ENCODE results near the gene FHIT. TPM values are rescaled to one million over a fixed set of nuclear protein-coding genes. Genes with fewer than 3 reads are reported as not detected.

The FHIT gene
- total and polyA plus RNA-seq, 10 of the 15 experiments (the other 5 are each of a cell fraction or from before 2014, with no cell fraction given): 4.2 to 14.9 (median 9.4) TPM

DNA sequence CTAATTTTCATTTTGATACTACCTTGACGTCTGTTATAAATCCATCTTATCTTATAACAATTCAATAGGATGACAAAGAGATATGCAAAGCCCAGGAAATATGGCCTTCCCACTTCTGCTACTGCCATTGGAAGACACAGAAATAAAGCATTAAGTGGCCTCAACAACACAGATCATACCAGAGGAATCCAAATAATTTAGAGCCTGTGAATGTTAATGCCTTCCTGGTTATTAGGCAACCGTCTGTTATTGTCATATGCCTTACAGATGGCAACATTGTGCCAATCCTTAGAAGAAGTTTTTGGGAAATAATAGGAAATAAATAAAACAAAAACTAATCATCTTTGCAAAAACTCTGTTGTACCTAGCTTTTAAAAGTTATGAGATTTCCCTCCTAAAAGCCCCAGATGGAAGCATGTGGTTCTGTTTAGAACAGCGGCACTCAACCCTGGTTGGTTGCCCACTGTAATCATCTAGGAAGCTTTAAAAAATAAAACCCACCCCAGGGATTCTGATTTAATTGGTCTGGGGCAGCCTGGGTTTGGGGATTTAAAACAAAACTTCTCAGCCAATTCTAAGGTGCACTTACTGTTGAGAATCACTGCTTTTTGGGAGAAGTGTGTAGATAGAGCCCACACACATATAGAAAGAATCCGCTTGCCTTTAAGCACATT, 1496.7 kb downstream of the FHIT start (continued):
- TF ChIP-seq GABPA (IDR thresholded peaks at IDR 0.05; ENCODE audit: low read depth): no peak

DNA sequence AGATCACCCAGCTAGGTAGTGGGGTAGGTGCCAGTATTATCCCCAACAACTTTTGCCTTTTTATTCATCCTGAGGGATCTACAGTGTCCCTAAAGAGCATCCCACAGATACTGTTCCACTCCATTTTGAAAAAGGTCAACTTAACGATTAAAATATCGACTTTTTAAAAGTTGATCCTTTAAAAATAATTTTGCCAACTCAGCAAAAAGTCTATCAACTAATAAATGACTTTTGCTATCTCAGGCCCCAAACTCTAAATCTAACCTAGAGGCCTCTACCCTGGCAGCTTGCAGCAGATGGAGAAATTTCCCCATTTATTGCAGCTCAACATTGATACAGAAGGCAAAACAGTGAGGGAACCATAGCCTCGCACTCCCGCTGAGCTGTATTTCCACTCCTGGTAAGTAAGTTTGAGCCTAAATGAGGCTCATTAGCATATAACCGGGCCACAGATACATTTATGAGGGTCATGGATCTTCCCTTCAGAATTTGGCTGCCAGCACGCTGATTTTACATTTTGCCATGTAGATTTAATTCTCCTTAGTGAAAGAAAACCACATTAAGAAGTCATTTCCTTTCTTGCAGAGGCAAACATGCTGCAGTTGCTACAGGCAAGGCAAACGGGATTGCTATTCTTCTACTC, 1497.3 kb downstream of the FHIT start:
- H3K79me2 ChIP-seq (ENCODE audit: control insufficient read depth, insufficient read depth, low read length): no peaks in the 10 kb centered on the region
- POLR2A ChIA-PET: no interaction called here
- H3K9ac ChIP-seq (ENCODE audit: control insufficient read depth, insufficient read depth, low read length): no peak overlapping the region
- FAIRE-seq (no peak), ATAC-seq (no peak), DNase-seq (ENCODE audit: low read depth, low spot score) (no peak)
- no peaks in the 10 kb centered on the region for H4K20me1 ChIP-seq (ENCODE audit: control insufficient read depth, insufficient read depth)
- SMC1A ChIA-PET (ENCODE audit: uncharacterized antibody, unreplicated experiment): no interaction called here
- in situ Hi-C loops (cut with MboI) (no loop called here), intact Hi-C loops (cut with micrococcal nuclease; ENCODE audit: unreplicated experiment) (no loop called here)
- no peaks in the 10 kb centered on the region for H3K27me3 ChIP-seq (replicated peaks in 1 of 2; ENCODE audit: control insufficient read depth in 2 of 2, insufficient read depth in 2 of 2, low read length in 1 of 2)
- 48% methylated on average over 7 of the region's 7 CpGs for WGBS (ENCODE audit: insufficient coverage, insufficient replicate concordance, low lambda C conversion rate, missing lambda C conversion rate)
- TF ChIP-seq RB1 (IDR thresholded peaks at IDR 0.05; ENCODE audit: borderline replicate concordance): no peak
- no peak for TF ChIP-seq JUND (IDR thresholded peaks at IDR 0.05; ENCODE audit: low read depth, low read length)
- TF ChIP-seq RAD51 (IDR thresholded peaks at IDR 0.05): no peak
- TF ChIP-seq BMI1 (IDR thresholded peaks at IDR 0.05; ENCODE audit: borderline replicate concordance): no peak
- TF ChIP-seq, protein P1, sequence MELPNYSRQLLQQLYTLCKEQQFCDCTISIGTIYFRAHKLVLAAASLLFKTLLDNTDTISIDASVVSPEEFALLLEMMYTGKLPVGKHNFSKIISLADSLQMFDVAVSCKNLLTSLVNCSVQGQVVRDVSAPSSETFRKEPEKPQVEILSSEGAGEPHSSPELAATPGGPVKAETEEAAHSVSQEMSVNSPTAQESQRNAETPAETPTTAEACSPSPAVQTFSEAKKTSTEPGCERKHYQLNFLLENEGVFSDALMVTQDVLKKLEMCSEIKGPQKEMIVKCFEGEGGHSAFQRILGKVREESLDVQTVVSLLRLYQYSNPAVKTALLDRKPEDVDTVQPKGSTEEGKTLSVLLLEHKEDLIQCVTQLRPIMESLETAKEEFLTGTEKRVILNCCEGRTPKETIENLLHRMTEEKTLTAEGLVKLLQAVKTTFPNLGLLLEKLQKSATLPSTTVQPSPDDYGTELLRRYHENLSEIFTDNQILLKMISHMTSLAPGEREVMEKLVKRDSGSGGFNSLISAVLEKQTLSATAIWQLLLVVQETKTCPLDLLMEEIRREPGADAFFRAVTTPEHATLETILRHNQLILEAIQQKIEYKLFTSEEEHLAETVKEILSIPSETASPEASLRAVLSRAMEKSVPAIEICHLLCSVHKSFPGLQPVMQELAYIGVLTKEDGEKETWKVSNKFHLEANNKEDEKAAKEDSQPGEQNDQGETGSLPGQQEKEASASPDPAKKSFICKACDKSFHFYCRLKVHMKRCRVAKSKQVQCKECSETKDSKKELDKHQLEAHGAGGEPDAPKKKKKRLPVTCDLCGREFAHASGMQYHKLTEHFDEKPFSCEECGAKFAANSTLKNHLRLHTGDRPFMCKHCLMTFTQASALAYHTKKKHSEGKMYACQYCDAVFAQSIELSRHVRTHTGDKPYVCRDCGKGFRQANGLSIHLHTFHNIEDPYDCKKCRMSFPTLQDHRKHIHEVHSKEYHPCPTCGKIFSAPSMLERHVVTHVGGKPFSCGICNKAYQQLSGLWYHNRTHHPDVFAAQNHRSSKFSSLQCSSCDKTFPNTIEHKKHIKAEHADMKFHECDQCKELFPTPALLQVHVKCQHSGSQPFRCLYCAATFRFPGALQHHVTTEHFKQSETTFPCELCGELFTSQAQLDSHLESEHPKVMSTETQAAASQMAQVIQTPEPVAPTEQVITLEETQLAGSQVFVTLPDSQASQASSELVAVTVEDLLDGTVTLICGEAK (IDR thresholded peaks at IDR 0.05; ENCODE audit: borderline replicate concordance): no peak
- TF ChIP-seq MTA3 (IDR thresholded peaks at IDR 0.05; ENCODE audit: borderline replicate concordance, low read length): no peak
- no peak for TF ChIP-seq HCFC1 (IDR thresholded peaks at IDR 0.05; ENCODE audit: low read length)
- no peak for TF ChIP-seq KLF5 (IDR thresholded peaks at IDR 0.05; ENCODE audit: partially characterized antibody)
- TF ChIP-seq CBFB (IDR thresholded peaks at IDR 0.05; ENCODE audit: low read depth): no peak
- no peak for TF ChIP-seq SIX5 (IDR thresholded peaks at IDR 0.05; ENCODE audit: low read depth, low read length, severe bottlenecking)
- TF ChIP-seq SMAD1 (IDR thresholded peaks at IDR 0.05; ENCODE audit: low read depth, partially characterized antibody): no peak
- TF ChIP-seq RAD21 (IDR thresholded peaks at IDR 0.05; ENCODE audit: insufficient read depth, low read depth, low read length): no peak
- TF ChIP-seq, protein P2, sequence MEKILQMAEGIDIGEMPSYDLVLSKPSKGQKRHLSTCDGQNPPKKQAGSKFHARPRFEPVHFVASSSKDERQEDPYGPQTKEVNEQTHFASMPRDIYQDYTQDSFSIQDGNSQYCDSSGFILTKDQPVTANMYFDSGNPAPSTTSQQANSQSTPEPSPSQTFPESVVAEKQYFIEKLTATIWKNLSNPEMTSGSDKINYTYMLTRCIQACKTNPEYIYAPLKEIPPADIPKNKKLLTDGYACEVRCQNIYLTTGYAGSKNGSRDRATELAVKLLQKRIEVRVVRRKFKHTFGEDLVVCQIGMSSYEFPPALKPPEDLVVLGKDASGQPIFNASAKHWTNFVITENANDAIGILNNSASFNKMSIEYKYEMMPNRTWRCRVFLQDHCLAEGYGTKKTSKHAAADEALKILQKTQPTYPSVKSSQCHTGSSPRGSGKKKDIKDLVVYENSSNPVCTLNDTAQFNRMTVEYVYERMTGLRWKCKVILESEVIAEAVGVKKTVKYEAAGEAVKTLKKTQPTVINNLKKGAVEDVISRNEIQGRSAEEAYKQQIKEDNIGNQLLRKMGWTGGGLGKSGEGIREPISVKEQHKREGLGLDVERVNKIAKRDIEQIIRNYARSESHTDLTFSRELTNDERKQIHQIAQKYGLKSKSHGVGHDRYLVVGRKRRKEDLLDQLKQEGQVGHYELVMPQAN (conservative IDR thresholded peaks at IDR 0.05): no peak
- H2AFZ ChIP-seq (ENCODE audit: control insufficient read depth, low read depth, low read length): no peak overlapping the region
- H3K4me3 ChIP-seq: no peak overlapping the region
- CTCF ChIA-PET: no interaction called here
- no peak overlapping the region for H3K4me2 ChIP-seq (ENCODE audit: control insufficient read depth, insufficient read depth)
- no peaks in the 10 kb centered on the region for H3K4me1 ChIP-seq (ENCODE audit: control insufficient read depth, insufficient read depth, low read length)
- H3K36me3 ChIP-seq (ENCODE audit: control insufficient read depth in 2 of 2, insufficient read depth in 2 of 2, low read length in 1 of 2): no peaks in the 10 kb centered on the region
- no TSS peak for BruUV-seq (replicated peaks)
- no peaks in the 10 kb centered on the region for H3K9me3 ChIP-seq (replicated peaks; ENCODE audit: control insufficient read depth, insufficient read depth, low read length)
- H3K27ac ChIP-seq (ENCODE audit: control insufficient read depth, insufficient read depth): no peak overlapping the region
- RAD21 ChIA-PET (ENCODE audit: unreplicated experiment): no interaction called here
